AG04449 (cell line): ENCODE measurements around the gene DYRK1B.

Experiments used
- CTCF ChIA-PET: fragments of 350-600 bp; formaldehyde crosslinking; extraction: SDS; loops from one replicate; lab custom pipeline; 2021; ENCODE audit warnings: antibody characterized with exemption; lab: Yijun Ruan, JAX
- POLR2A ChIA-PET: fragments of 400-600, 350-600 bp; formaldehyde crosslinking; extraction: SDS; loops from one replicate; lab custom pipeline; 2020; ENCODE audit warnings: antibody characterized with exemption, inconsistent platforms; lab: Yijun Ruan, JAX
- DNase-seq: peaks from one replicate; pipeline ENCODE4 v3.0.0-alpha.2; 2010; ENCODE audit warnings: low read depth, low spot score
- H3K4me3 ChIP-seq: 2 replicates; pipeline ENCODE4 v1.5.1; 2011; ENCODE audit warnings: low read depth, mild to moderate bottlenecking, control low read depth, low read length
- CTCF ChIP-seq: IDR thresholded peaks from one replicate; pipeline ENCODE4 v1.5.1; 2011; ENCODE audit warnings: mild to moderate bottlenecking, moderate library complexity, low read length, control low read depth, inconsistent platforms; ENCODE audit not compliant: insufficient read depth; ENCODE audit errors: missing control alignments

Gene DYRK1B

GRCh38 chr19:39840492-39840891, 6.5 kb upstream of the DYRK1B start:
- no peak for TF ChIP-seq CTCF
- ChIA-PET CTCF (interaction anchor here (6.5 to 8.7 kb wide), 2 partner anchors 11 to 47 kb away, joined by 40 to 124 read pairs; no protein-coding TSS in a partner anchor), POLR2A (no interaction called here)
- DNase-seq = no peak
- H3K4me3 ChIP-seq = no peak overlapping the region

- TF ChIP-seq CTCF = no peak
- ChIA-PET CTCF (interaction anchor here (6.5 to 8.7 kb wide), 2 partner anchors 11 to 46 kb away, joined by 40 to 124 read pairs; no protein-coding TSS in a partner anchor), POLR2A (no interaction called here)
- H3K4me3 ChIP-seq = no peak overlapping the region
- no peak for DNase-seq
Observed at GRCh38 chr19:39839678-39840327, 5.8 kb upstream of the DYRK1B start.

- POLR2A ChIA-PET = no interaction called here
- TF ChIP-seq CTCF = no peak
- CTCF ChIA-PET = interaction anchor here (1.3 kb wide), 1 partner anchor 18 kb away, joined by 4 read pairs; no protein-coding TSS in a partner anchor
- H3K4me3 ChIP-seq = no peak overlapping the region
- DNase-seq = no peak
Observed at GRCh38 chr19:39838569-39838968, 4.6 kb upstream of the DYRK1B start.

GRCh38 chr19:39837978-39838377, 4.0 kb upstream of the DYRK1B start:
- ChIA-PET POLR2A (no interaction called here), CTCF (interaction anchor here (1.3 kb wide), 1 partner anchor 17 kb away, joined by 4 read pairs; no protein-coding TSS in a partner anchor)
- H3K4me3 ChIP-seq = no peak overlapping the region
- no peak for DNase-seq
- TF ChIP-seq CTCF = no peak

GRCh38 chr19:39834287-39834841, 402 bp upstream of the DYRK1B start:
- TF ChIP-seq CTCF = no peak
- ChIA-PET CTCF (interaction anchor here (1.5 to 2.1 kb wide), 3 partner anchors 9 to 136 kb away, joined by 4 to 40 read pairs (median 5); partner anchors contain the start of gene PSMC4), POLR2A (interaction anchor here (1.5 kb wide), 2 partner anchors 8 to 399 kb away, joined by 4 to 10 read pairs; partner anchors contain the start of gene RPS16)
- no peak for DNase-seq
- no peak overlapping the region for H3K4me3 ChIP-seq

- H3K4me3 ChIP-seq = peak overlapping the region; percentile 90
- POLR2A ChIA-PET = interaction anchor here (0.9 to 1.5 kb wide), 3 partner anchors 8 to 397 kb away, joined by 4 to 10 read pairs (median 4); partner anchors contain the start of gene RPS16
- TF ChIP-seq CTCF = no peak
- CTCF ChIA-PET = interaction anchor here (1.0 to 2.1 kb wide), 5 partner anchors 8 to 137 kb away, joined by 3 to 40 read pairs (median 5); partner anchors contain the start of gene PSMC4
- DNase-seq = no peak
Observed at GRCh38 chr19:39833160-39833463, 850 bp downstream of the DYRK1B start.
